GM19025 (cell line): ENCODE results near the gene DLG2.
"Not testable (repeated sequence)": the region's sequence is repeated elsewhere in the genome, so short reads cannot be mapped to it uniquely, and the experiment has no call there.

Source experiments
- ATAC-seq: cut with Tn5 transposase; IDR thresholded peaks from one replicate; pipeline ENCODE4 v1.9.1; 2021; ENCODE audit warnings: mild to moderate bottlenecking, low read depth, moderate library complexity; ENCODE audit not compliant: unreplicated experiment

Gene DLG2

DNA sequence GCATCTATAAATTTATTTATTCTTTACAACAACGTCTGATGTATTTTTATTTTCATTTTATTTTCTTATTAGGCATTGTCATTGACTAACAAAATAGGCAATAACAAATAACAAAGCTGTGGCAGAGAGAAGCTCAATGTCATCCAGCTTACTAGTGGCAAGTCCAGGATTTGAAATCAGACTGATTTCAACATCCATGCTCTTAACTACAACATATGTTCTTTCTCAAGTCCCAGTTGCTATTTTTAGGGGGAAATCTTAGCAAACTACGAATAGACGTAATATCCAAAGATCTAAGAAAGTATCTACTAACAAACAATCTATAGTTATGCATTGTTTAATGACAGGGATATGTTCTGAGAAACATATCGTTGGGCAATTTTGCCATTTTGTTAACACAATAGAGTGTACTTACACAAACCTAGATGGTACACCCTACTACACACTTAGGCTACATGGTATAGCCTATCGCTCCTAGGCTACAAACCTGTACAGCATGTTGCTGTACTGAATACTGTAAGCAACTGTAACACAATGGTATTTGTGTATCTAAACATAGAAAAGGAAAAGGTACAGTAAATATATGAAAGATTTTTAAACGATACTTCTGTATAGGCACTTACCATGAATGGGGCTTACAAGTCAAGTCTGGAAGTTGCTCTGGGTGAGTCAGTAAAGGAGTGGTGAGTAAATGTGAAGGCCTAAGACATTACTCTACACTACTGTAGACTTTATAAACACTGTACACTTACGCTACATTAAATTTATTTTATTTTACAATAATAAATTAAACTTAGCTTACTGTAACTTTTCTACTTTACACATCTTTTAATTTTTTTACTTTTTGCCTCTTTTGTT is 151.3 kb downstream of the DLG2 start:
- no peak for ATAC-seq

DNA sequence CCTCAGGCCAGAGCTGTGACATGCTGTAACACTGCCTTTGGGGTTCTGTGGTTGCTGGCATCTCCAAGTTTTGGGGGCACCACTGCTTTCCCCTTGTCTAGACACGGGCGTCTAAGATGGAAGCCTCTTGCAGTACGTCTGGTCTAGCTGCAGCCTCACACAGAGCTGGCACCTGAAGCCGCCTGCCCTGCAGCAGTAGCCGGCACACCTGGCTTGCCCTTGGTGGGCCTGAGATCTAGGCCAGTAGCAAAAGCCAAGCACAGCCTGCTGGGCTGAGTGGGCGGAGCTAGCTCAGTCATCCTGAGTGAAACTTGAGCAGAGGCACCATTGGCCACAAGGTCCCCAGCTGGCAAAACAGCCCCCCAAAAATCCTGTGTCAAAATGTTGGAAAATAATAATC is 154.2 kb downstream of the DLG2 start:
- ATAC-seq = no peak

DNA sequence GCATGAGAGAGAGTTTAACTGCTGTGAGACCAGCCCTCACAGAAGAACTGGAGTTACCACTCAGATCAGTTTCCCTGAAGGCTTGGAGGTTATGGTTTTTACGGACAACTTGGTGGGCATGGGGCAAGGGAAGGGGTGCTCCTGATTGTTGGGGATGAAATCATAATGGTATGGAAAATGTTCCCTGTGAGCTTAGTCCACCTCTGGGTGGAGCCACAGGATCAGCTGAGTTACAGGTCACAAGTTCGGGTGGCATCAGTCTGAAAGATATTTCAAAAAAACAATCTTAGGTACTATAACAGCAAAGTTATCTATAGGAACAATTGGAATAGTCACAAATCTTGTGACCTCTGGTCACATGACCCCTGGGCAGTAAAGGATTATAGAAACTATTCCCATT is 162.9 kb downstream of the DLG2 start:
- ATAC-seq = no peak

DNA sequence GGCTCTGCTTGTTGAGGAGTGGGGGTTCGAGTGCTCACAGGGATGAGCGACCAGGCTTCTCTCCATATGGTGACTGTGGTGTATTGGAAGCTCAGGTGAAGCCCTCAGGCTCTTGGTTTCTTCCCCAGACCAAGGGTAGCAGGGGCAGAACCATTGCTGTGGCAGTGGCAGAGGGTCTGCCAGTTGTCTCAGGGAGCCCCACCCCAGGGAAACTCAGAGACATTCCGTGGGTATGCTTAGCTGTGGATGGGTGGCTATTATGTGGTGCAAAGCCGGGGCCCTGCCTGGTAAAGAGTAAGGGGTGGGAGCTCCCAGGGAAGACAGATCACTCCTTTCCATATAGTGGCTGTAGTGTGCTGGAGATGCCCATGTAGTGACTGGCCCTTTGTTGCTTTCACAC is 167.8 kb downstream of the DLG2 start:
- ATAC-seq = no peak

GRCh38 chr11:85444479-85444878 is 182.7 kb downstream of the DLG2 start:
- no peak for ATAC-seq

GRCh38 chr11:85440273-85440672 is 186.9 kb downstream of the DLG2 start:
- ATAC-seq = no peak

DNA sequence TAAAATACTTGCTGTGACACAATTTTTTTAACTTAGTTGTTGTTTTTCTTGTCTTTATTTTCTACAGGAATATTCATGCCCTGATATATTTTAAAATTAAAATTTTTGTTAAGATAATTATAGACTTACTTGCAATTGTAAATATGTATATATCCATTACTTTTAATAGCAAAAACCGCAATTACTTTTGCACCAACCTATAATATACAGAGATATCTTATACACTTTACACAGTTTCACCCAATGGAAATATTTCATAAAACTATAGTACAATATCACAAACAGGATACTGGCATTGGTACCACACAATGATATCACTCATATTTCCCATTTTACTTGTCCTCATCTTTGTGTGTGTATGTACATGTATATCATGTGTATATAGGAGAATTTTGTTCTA is 188.8 kb downstream of the DLG2 start:
- no peak for ATAC-seq

- no peak for ATAC-seq
Observed at GRCh38 chr11:85431319-85431718, 195.8 kb downstream of the DLG2 start.

DNA sequence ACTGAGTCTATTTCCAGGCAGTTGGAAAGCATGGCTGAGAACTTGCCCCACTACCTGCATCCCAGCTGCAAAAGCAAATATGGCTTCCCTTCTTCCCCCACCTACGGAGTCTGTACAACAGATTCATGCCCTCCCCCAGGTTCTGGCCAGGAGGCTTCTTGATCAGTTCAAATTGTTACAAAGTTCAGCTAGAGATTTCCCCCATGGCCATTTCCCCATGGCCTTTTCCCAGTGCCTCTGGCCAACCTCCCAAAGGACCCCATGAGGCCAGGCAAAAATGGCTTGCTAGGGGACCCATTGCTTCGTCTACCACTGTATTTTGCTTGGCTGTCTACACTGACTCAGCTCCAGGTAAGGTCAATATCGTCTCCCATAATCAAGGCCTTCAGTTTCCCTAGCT is 203.3 kb downstream of the DLG2 start:
- no peak for ATAC-seq

DNA sequence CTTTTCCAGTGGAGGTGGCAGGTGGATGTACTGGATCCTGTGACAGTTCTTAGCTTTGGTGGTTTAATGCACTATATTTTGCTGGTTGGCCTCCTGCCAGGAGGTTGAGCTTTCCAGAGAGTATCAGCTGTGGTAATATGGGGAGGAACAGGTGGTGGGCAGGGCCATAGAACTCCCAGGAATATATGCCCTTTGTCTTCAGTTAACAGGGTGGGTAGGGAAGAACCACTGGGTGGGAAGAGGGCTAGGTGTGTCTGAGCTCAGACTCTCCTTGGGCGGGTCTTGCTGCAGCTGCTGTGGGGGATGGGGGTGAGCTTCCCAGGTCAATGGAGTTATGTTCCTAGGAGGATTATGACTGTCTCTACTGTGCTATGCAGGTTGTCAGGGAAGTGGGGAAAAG is 203.8 kb downstream of the DLG2 start:
- ATAC-seq = no peak

DNA sequence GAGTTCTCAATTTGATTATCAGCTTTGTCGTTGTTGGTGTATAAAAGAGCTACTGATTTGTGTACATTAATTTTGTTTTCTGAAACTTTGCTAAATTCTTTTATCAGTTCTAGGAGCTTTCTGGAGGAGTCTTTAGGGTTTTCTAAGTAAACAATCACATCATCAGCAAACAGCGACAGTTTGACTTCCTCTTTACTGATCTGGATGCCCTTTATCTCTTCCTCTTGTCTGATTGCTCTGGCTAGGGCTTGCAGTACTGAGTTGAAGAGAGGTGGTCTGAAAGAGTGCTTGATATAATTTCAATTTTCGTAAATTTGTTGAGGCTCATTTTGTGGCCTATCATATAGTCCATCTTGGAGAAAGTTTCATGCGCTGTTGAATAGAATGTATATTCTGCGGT is 213.0 kb downstream of the DLG2 start:
- ATAC-seq = no peak

DNA sequence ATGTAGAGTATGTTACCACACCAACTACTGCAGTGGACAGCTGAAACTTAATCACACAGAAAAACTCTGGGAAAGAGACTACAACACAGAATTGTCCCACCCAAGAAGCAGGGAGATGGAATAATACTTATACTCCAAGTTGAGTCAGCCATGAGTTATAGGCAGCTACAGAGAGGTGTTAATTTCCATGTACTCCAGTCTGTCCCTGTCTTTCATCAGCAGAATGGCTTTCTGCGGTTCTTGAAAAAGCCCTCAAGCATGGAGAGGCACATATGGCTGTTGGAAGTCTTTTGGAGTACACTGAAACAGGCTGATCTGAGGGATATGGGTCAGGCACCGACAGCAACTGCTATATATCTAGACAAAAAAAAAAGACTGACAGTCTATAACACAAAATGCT is 219.5 kb downstream of the DLG2 start:
- no peak for ATAC-seq

DNA sequence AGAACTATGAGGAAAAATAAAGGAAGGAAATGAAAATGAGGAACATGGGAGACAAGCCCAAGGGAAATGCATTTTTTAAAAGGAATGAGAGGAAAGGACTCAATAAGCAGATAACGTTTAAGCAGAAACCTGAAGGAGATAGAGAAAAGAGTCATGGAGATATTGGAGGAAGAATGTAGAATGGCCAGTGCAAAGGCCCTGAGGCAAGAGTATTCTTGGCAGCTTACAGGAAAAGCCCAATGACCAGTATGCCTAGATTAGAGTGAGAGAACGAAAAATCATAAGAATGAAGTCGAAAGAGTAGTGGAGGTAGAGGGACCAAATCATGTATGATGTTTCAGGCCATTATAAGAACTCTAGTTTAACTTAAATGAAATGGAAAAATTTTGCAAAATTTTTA is 220.3 kb downstream of the DLG2 start:
- ATAC-seq = no peak

DNA sequence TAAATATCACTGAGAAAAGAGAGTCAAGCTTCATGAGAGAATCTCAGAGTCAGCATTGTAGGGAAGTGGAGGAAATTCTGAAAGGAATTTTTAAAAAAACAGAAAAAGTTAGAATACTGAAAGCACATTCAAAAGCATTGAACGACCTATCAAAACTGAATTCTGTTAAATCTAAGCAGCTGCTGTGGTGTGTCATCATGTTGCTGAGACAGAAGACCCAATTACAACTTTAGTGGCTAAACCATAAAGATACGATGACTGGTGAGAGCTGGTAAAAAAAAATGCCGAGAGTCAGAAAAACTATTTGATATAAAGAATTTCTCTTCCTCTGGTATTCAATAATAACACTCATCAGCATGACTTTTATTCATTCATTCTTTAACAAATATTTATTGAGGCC is 220.8 kb downstream of the DLG2 start:
- no peak for ATAC-seq

DNA sequence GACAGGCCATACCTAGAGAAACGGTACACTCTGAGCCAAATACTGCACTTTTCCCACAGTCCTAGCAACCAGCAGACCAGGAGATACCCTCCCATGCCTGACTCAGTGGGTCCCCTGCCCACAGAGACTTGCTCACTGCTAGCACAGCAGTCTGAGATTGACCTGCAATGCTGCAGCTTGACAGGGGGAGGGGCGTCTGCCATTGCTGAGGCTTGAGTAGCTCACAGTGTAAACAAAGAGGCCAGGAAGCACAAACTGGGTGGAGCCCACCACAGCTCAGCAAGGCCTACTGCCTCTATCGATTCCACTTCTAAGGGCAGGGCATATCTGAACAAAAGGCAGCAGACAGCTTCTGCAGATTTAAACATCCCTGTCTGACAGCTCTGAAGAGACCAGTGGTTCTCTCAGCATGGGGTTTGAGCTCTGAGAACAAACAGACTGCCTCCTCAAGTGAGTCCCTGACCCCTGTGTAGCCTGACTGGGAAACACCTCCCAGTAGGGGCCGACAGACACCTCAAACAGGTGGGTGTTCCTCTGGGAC is 231.6 kb downstream of the DLG2 start:
- not testable (repeated sequence) for ATAC-seq

DNA sequence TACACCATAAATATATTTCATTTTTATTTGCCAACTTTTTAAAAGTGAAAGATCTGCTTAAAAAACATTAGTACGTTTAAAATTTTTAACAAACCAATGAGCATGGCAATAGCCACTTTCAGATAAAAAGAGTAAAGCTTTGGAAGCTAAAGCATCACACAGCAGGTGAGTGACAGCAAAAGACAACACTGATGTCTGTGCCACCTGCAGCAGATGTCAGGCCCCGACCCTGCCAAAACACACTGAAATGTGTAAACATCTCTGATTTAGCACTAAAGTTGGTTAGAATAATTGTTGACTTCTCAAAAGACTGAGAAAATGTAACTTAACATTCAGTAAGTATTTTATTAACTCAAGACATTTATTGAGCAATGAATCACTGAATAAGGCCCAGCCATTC is 232.9 kb downstream of the DLG2 start:
- no peak for ATAC-seq

DNA sequence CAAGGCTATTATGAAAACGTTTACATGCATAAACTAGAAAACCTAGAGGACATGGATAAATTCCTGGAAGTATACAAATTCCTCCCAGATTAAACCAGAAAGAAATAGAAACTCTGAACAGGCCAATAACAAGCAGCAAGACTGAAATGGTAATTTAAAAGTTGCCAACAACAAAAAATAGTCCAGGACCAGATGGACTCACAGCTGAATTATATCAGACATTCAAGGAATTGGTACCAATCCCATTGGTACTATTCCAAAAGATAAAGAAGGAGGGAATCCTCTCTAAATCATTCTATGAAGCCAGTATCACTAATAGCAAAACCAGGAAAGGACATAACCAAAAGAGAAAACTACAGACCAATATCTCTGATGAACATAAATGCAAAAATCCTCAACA is 236.0 kb downstream of the DLG2 start:
- ATAC-seq = no peak

GRCh38 chr11:85385547-85385946 is 241.6 kb downstream of the DLG2 start:
- no peak for ATAC-seq

- ATAC-seq = no peak
Observed at GRCh38 chr11:85385111-85385510, 242.0 kb downstream of the DLG2 start.

DNA sequence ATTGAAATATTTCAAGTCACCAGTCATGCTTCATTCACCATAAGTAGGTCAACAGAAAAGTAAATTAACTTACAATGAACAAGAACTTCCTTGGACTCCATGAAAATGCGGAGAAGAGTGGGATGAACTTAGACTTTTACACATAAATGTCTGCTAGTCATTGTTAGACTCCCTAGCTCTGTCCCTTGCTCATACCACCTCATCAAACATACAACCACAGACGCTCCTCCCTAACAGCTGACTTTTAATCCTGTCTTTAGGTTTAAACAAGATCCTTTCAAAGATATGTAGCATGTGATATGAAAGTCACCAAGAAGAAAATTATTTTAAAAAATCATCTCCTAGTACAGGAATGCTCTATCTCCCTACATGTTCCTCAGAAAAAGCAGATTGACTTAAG is 248.1 kb downstream of the DLG2 start:
- ATAC-seq = no peak

DNA sequence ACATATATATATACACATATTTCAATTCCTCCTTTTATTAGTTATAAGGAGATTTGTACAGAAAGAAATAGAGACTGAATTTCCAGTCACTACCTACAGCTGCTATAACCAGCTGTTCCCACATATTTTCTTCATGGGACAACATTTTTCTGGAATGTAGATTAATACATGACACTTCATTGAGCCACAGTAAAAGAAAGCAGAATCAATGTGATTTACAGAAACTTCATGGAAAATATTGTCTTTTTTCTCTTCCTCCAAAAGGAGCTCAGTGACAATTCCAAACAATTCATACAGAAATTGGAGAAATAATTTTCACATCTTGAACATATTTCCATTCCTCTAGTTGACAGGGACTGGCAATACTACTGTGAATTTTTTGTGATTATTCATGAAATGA is 249.2 kb downstream of the DLG2 start:
- ATAC-seq = no peak

DNA sequence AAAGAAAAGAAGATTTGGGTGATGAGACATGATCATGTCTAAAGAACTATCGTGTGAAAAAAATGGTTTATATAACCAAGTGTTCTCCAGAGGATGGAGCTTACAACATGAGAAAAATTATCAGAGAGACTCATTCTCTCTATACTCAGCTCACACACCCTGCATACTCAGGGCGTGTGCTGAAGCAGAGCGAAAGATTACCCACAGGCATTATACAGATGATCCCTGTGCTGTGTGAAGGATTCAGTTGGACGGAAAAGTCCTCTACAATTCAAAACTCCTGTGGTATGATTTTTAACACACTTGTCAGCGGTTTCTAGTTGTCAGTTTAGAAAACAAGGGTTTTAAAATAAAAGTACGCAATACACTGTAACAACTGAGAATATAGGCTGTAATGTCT is 267.3 kb downstream of the DLG2 start:
- ATAC-seq = no peak
